GM18907 (cell line): ENCODE results near the gene NEMF.
"Not testable (repeated sequence)": the region's sequence is repeated elsewhere in the genome, so short reads cannot be mapped to it uniquely, and the experiment has no call there.

Source experiments
- ATAC-seq: cut with Tn5 transposase; IDR thresholded peaks from one replicate; pipeline ENCODE4 v1.9.1; 2021; ENCODE audit warnings: mild to moderate bottlenecking, moderate library complexity; ENCODE audit not compliant: unreplicated experiment

The NEMF gene

GRCh38 chr14:49761839-49762551 lies 90.6 kb downstream of the NEMF start:
- no peak for ATAC-seq

DNA sequence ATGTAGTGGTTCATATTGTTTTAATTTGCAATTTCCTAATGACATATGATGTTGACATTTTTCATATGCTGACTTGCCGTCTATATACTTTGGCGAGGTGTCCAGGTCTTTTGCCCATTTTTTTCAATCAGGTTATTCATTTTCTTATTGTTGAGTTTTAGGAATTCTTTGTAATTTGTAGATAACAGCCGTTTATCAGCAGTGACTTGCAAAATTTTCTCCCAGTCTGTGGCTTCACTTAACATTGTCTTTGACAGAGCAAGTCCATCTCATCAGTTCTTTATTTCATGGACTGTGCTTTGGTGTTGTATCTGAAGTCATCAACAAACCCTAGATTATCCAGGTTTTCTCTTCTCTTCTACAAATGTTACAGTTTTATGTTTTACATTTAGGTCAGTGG lies 97.2 kb downstream of the NEMF start:
- no peak for ATAC-seq

- ATAC-seq, result no peak
Observed at GRCh38 chr14:49754570-49755097, 98.0 kb downstream of the NEMF start.

DNA sequence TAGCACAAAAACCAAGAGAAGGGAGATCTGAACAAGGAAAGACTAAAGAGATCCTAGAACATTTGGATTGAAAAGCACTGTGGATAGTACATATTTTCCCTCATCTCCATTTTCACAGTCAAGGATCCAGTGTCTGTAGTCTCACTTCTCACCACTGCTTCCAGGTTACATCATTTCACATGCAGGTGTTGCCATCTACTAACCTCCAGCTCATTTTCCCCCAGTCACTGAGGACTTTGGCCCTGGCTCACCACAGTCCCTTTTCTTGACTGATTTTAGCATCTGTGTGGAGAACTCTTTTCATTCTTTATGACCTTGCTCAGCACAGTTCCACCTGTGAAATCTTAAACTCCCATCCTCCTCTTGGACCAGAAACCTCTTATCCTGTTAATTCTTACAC lies 106.1 kb downstream of the NEMF start:
- not testable (repeated sequence) for ATAC-seq

GRCh38 chr14:49745191-49745590 lies 107.4 kb downstream of the NEMF start:
- no peak for ATAC-seq

DNA sequence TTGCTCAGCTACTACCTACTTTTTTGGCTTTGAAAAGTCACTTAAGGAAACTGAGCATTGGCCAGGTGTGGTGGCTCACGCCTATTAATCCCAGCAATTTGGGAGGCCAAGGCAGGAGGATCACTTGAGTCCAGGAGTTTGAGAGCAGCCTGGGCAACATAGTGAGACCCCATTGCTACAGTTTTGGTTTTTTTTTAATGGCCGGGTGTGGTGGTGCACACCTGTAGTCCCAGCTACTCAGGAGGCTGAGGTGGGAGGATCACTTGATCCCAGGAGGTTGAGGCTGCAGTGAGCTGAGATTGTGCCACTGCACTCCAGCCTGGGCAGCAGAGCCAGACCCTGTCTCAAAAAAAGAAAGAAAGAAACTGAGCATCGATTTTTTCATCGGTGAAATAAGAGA lies 116.9 kb downstream of the NEMF start:
- ATAC-seq, result not testable (repeated sequence)

DNA sequence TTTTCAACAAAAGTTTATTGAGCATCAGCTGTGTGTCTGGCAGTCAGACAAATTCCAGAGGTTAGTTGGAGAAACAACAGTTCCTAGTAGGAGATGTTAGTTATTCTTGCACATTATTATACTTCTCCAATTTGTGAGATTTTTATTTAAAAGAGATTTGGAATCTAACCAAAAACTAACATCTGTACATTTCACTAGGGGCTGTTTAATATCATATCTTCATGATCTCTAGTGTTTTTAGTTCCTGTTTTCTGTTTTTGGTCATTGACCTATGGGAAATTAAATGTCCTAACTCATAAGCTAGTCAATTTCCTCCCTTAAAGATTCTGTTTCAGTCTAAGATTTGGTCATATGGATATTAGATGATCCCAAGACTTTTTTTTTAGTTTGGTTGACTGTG lies 118.8 kb downstream of the NEMF start:
- ATAC-seq, result no peak

GRCh38 chr14:49732896-49733295 lies 119.7 kb downstream of the NEMF start:
- no peak for ATAC-seq
